Smooth muscle cell (in vitro differentiated cells): ENCODE results near the gene SPATC1L. TPM values are rescaled to one million over a fixed set of nuclear protein-coding genes. Genes with fewer than 3 reads are reported as not detected.

Experiments
- DNase-seq: peaks from one replicate; lab custom pipeline; 2025; ENCODE audit not compliant: unreplicated experiment; lab: John Stamatoyannopoulos, UW
- H2AFZ ChIP-seq: fragments of 200-600 bp; sonication (generic); 2 replicates; pipeline ENCODE4 v1.6.0; 2016; ENCODE audit warnings: antibody characterized with exemption, low read depth, mild to moderate bottlenecking
- H3F3A ChIP-seq: fragments of 200-600 bp; sonication (generic); 2 replicates; pipeline ENCODE4 v1.6.0; 2017; ENCODE audit warnings: antibody characterized with exemption, low read depth
- H3K27ac ChIP-seq: fragments of 200-600 bp; sonication (generic); 2 replicates; pipeline ENCODE4 v1.5.1; 2016; ENCODE audit warnings: low read depth, mild to moderate bottlenecking
- H3K27me3 ChIP-seq: fragments of 200-600 bp; sonication (generic); 2 replicates; pipeline ENCODE4 v1.6.1; 2016; ENCODE audit warnings: low read depth, mild to moderate bottlenecking
- H3K36me3 ChIP-seq: fragments of 200-600 bp; sonication (generic); 2 replicates; pipeline ENCODE4 v1.5.1; 2016; ENCODE audit warnings: low read depth
- H3K4me1 ChIP-seq: fragments of 200-600 bp; sonication (generic); 2 replicates; pipeline ENCODE4 v1.5.1; 2016; ENCODE audit warnings: low read depth
- H3K4me2 ChIP-seq: fragments of 200-600 bp; sonication (generic); 2 replicates; pipeline ENCODE4 v1.6.0; 2016; ENCODE audit warnings: mild to moderate bottlenecking
- H3K4me3 ChIP-seq: fragments of 200-600 bp; sonication (generic); 2 replicates; pipeline ENCODE4 v1.5.1; 2016; ENCODE audit warnings: mild to moderate bottlenecking
- H3K79me2 ChIP-seq: fragments of 200-600 bp; sonication (generic); 2 replicates; pipeline ENCODE4 v1.6.0; 2016; ENCODE audit warnings: low read depth, mild to moderate bottlenecking
- H3K9ac ChIP-seq: fragments of 200-600 bp; sonication (generic); 2 replicates; pipeline ENCODE4 v1.6.0; 2016; ENCODE audit warnings: low read depth
- H3K9me3 ChIP-seq: fragments of 200-600 bp; sonication (generic); replicated peaks from 2 replicates; pipeline ENCODE4 v1.5.1; 2016; ENCODE audit warnings: low read depth
- H4K20me1 ChIP-seq: fragments of 200-600 bp; sonication (generic); 2 replicates; pipeline ENCODE4 v1.6.0; 2016; ENCODE audit warnings: low read depth
- WGBS: methylation state at CpG from one replicate; pipeline ENCODE4 v1.1.7; 2016; ENCODE audit warnings: low lambda C conversion rate; 5-methylcytosine and 5-hydroxymethylcytosine counted together
- polyA plus RNA-seq: library from polyadenylated mRNA; unstranded; fragments of >200 nt; fragmentation: Nextera tagmentation; extraction: Ambion mirVana; gene quantifications from 2 replicates; pipeline ENCODE4 v1.2.1, GENCODE V29; 2016
- total RNA-seq: library from RNA; depleted of rRNA; stranded (reverse); fragments of >200 nt; gene quantifications from 2 replicates; pipeline ENCODE4 v1.2.3, GENCODE V29; 2014
- TF ChIP-seq, protein P1 (sequence below): fragments of 200-600 bp; sonication (generic); IDR thresholded peaks from 2 replicates; pipeline ENCODE4 v1.5.1; 2017; ENCODE audit warnings: borderline replicate concordance, mild to moderate bottlenecking, antibody characterized with exemption; ENCODE audit not compliant: insufficient read depth, poor library complexity, severe bottlenecking

SPATC1L gene
- total and polyA plus RNA-seq, 2 experiments from 2014 or later: 6.4 to 36.5 TPM

GRCh38 chr21:46191257-46191685 is 7.0 kb upstream of the SPATC1L start:
- DNase-seq: no peak
- Histone ChIP-seq H3K9ac (no peak overlapping the region), H3K27ac (peak overlapping the region; percentile 66), H3K79me2 (no peaks in the 10 kb centered on the region), H3K4me2 (no peak overlapping the region), H3K4me3 (no peak overlapping the region), H2AFZ (no peak overlapping the region), H3K9me3 (no peaks in the 10 kb centered on the region), H3K27me3 (no peaks in the 10 kb centered on the region), H3K36me3 (no peaks in the 10 kb centered on the region), H3F3A (no peaks in the 10 kb centered on the region), H3K4me1 (peaks cover 6% of the 10 kb centered on the region), H4K20me1 (no peaks in the 10 kb centered on the region)
- WGBS: 75% methylated on average over 4 of the region's 4 CpGs
- TF ChIP-seq, protein P1, sequence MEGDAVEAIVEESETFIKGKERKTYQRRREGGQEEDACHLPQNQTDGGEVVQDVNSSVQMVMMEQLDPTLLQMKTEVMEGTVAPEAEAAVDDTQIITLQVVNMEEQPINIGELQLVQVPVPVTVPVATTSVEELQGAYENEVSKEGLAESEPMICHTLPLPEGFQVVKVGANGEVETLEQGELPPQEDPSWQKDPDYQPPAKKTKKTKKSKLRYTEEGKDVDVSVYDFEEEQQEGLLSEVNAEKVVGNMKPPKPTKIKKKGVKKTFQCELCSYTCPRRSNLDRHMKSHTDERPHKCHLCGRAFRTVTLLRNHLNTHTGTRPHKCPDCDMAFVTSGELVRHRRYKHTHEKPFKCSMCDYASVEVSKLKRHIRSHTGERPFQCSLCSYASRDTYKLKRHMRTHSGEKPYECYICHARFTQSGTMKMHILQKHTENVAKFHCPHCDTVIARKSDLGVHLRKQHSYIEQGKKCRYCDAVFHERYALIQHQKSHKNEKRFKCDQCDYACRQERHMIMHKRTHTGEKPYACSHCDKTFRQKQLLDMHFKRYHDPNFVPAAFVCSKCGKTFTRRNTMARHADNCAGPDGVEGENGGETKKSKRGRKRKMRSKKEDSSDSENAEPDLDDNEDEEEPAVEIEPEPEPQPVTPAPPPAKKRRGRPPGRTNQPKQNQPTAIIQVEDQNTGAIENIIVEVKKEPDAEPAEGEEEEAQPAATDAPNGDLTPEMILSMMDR: no peak

DNA sequence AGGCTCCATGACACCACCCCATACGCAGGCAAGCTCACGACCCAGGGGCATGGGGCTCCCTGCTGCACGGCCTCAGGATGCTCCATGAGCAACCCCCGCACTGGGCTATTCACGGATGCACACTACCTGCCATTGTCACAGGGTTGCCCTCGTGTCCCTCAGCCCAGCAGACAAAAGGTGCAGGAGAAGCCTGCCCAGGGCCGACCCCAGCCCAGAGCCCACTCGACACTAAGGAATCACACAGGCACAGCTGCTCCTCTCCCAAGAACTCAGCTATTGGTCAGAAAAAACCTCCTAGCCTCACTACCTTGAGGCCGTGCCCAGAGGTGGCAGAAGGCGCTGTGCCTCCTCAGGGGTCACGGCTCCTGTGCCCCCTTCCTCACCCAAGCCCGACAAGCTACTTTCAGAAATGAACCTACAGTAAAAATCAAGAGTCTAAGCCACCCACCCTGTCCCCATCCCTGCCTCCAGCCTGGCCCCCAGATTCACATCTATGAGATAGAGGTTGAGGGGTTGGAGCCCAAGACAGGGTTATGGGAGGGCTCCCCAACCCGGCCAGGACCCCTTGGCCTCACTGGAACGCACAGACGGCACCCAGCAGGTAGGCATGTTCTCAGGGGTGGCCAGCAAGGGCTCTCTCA is 6.4 kb upstream of the SPATC1L start:
- H3K27me3 ChIP-seq: no peaks in the 10 kb centered on the region
- 96% methylated on average over 15 of the region's 15 CpGs for WGBS
- DNase-seq: no peak
- no peaks in the 10 kb centered on the region for H3F3A ChIP-seq
- peaks cover 6% of the 10 kb centered on the region for H3K4me1 ChIP-seq
- H3K9me3 ChIP-seq: no peaks in the 10 kb centered on the region
- H3K4me2 ChIP-seq: no peak overlapping the region
- H3K9ac ChIP-seq: no peak overlapping the region
- peak overlapping the region; percentile 66 for H3K27ac ChIP-seq
- TF ChIP-seq, protein P1: no peak
- no peak overlapping the region for H3K4me3 ChIP-seq
- no peaks in the 10 kb centered on the region for H3K36me3 ChIP-seq
- H2AFZ ChIP-seq: no peak overlapping the region
- H3K79me2 ChIP-seq: no peaks in the 10 kb centered on the region
- H4K20me1 ChIP-seq: no peaks in the 10 kb centered on the region

- 95% methylated on average over 14 of the region's 14 CpGs for WGBS
- peaks cover 9% of the 10 kb centered on the region for H3K4me1 ChIP-seq
- TF ChIP-seq, protein P1: no peak
- H3K79me2 ChIP-seq: no peaks in the 10 kb centered on the region
- no peaks in the 10 kb centered on the region for H3K27me3 ChIP-seq
- no peaks in the 10 kb centered on the region for H3F3A ChIP-seq
- H3K27ac ChIP-seq: peak overlapping the region; percentile 96
- no peak overlapping the region for H3K4me2 ChIP-seq
- no peaks in the 10 kb centered on the region for H3K9me3 ChIP-seq
- H3K9ac ChIP-seq: no peak overlapping the region
- H4K20me1 ChIP-seq: no peaks in the 10 kb centered on the region
- no peaks in the 10 kb centered on the region for H3K36me3 ChIP-seq
- no peak overlapping the region for H3K4me3 ChIP-seq
- DNase-seq: no peak
- no peak overlapping the region for H2AFZ ChIP-seq
Observed at GRCh38 chr21:46189959-46190490, 5.8 kb upstream of the SPATC1L start.
